HCT116 (cell line): ENCODE measurements around the gene IL6R. TPM values are rescaled to one million over a fixed set of nuclear protein-coding genes. Genes with fewer than 3 reads are reported as not detected.

Source experiments
- ATAC-seq: fragments of 200-7000 bp; cut with Tn5 transposase; 2 replicates; pipeline ENCODE4 v1.9.1; 2020; ENCODE audit warnings: mild to moderate bottlenecking, moderate library complexity
- BruUV-seq: library from RNA; stranded (reverse); fragments of 400-500 nt; replicated peaks from 2 replicates; lab custom pipeline; 2021; lab: Mats Ljungman, UMichigan
- CTCF ChIA-PET: fragments of 300-600 bp; sonication (Branson Sonifier 250); formaldehyde crosslinking; loops from one replicate; lab custom pipeline; 2021; ENCODE audit warnings: antibody characterized with exemption; lab: Charles Lee
- POLR2A ChIA-PET: fragments of 300-600, 350-600 bp; sonication (Branson Sonifier 250); formaldehyde crosslinking; loops from one replicate; lab custom pipeline; 2021; ENCODE audit warnings: antibody characterized with exemption; lab: Charles Lee
- RAD21 ChIA-PET, 2 experiments: fragments of 300-600 bp; sonication (Branson Sonifier 250); formaldehyde crosslinking; loops; one replicate each; lab custom pipeline; 2023; ENCODE audit warnings: low total read pairs in 2 of 2; ENCODE audit not compliant: uncharacterized antibody in 2 of 2, unreplicated experiment in 2 of 2, low non-redundant PET in 1 of 2; lab: Charles Lee
- DNase-seq: peaks from one replicate; pipeline ENCODE4 v3.0.0-alpha.2; 2010; ENCODE audit warnings: low read depth, low spot score
- H2AFZ ChIP-seq: fragments of 200-600 bp; shearing (Covaris generic), sonication (generic); 2 replicates; pipeline ENCODE4 v1.6.1; 2017; ENCODE audit warnings: low read depth, mixed run types, mixed read lengths, antibody characterized with exemption, low read length; ENCODE audit not compliant: poor library complexity, severe bottlenecking
- H3K27ac ChIP-seq: 2 replicates; pipeline ENCODE4 v1.5.1; 2012; ENCODE audit warnings: low read depth, low read length
- H3K27me3 ChIP-seq: fragments of 200-600 bp; sonication (generic); 2 replicates; pipeline ENCODE4 v1.6.1; 2016; ENCODE audit warnings: mixed run types, low read length, mixed read lengths; ENCODE audit not compliant: insufficient read depth
- H3K36me3 ChIP-seq, 2 experiments: fragments of 200-500 bp in 1 of 2; fragments of 200-600 bp in 1 of 2; sonication (Bioruptor generic) in 1 of 2; sonication (generic) in 1 of 2; 2 replicates each; pipeline versions ENCODE4 v1.5.1 to v1.6.1; 2014 to 2016; ENCODE audit warnings: low read length in 2 of 2, inconsistent platforms in 1 of 2, mixed read lengths in 1 of 2, mixed run types in 1 of 2; ENCODE audit not compliant: insufficient read depth in 2 of 2, control insufficient read depth in 1 of 2
- H3K4me1 ChIP-seq, 2 experiments: fragments of 200-600 bp in 1 of 2; sonication (generic) in 1 of 2; 2 replicates each; pipeline versions ENCODE4 v1.5.1 to v1.6.1; 2012 to 2017; ENCODE audit warnings: low read length in 2 of 2, inconsistent platforms in 1 of 2, mild to moderate bottlenecking in 1 of 2, mixed read lengths in 1 of 2, mixed run types in 1 of 2, moderate library complexity in 1 of 2; ENCODE audit not compliant: insufficient read depth in 2 of 2, control insufficient read depth in 1 of 2
- H3K4me2 ChIP-seq: fragments of 200-600 bp; sonication (generic); 2 replicates; pipeline ENCODE4 v1.6.1; 2017; ENCODE audit warnings: mixed run types, low read length, mixed read lengths
- H3K4me3 ChIP-seq, 2 experiments: fragments of 200-600 bp in 1 of 2; sonication (generic) in 1 of 2; replicated peaks in 1 of 2; 2 replicates each; pipeline ENCODE4 v1.5.1; 2011 to 2016; ENCODE audit warnings: low read length in 2 of 2, control low read depth in 1 of 2, low read depth in 1 of 2, mild to moderate bottlenecking in 1 of 2, mixed read lengths in 1 of 2, mixed run types in 1 of 2
- H3K79me2 ChIP-seq: fragments of 200-600 bp; sonication (generic); 2 replicates; pipeline ENCODE4 v1.6.1; 2017; ENCODE audit warnings: mild to moderate bottlenecking, mixed run types, low read length, moderate library complexity, mixed read lengths; ENCODE audit not compliant: insufficient read depth
- H3K9ac ChIP-seq: fragments of 200-600 bp; sonication (generic); 2 replicates; pipeline ENCODE4 v1.6.1; 2016; ENCODE audit warnings: low read length, mixed read lengths
- H3K9me2 ChIP-seq: fragments of 200-600 bp; sonication (generic), shearing (Covaris generic); 2 replicates; pipeline ENCODE4 v1.6.1; 2017; ENCODE audit warnings: mixed run types, mild to moderate bottlenecking, moderate library complexity; ENCODE audit not compliant: insufficient read depth
- H3K9me3 ChIP-seq, 2 experiments: fragments of 200-500 bp in 1 of 2; fragments of 200-600 bp in 1 of 2; sonication (Bioruptor generic) in 1 of 2; sonication (generic) in 1 of 2; 2 replicates each; pipeline ENCODE4 v1.6.1; 2014 to 2017; ENCODE audit warnings: low read length in 2 of 2, mixed read lengths in 2 of 2, inconsistent platforms in 1 of 2, low read depth in 1 of 2, mild to moderate bottlenecking in 1 of 2, mixed run types in 1 of 2, moderate library complexity in 1 of 2; ENCODE audit not compliant: control insufficient read depth in 1 of 2, insufficient read depth in 1 of 2
- H4K20me1 ChIP-seq: fragments of 200-600 bp; sonication (generic), shearing (Covaris generic); 2 replicates; pipeline ENCODE4 v1.6.1; 2017; ENCODE audit warnings: mixed run types, mild to moderate bottlenecking, moderate library complexity; ENCODE audit not compliant: insufficient read depth
- ATF3 ChIP-seq: IDR thresholded peaks from 2 replicates; pipeline ENCODE4 v1.6.1; 2012
- CBX3 ChIP-seq: IDR thresholded peaks from 2 replicates; pipeline ENCODE4 v1.6.1; 2012; ENCODE audit warnings: low read depth
- CEBPB ChIP-seq: IDR thresholded peaks from 2 replicates; pipeline ENCODE4 v1.6.1; 2012; ENCODE audit warnings: low read depth
- EGR1 ChIP-seq: IDR thresholded peaks from 2 replicates; pipeline ENCODE4 v1.6.1; 2012; ENCODE audit warnings: low read depth
- ELF1 ChIP-seq: IDR thresholded peaks from 2 replicates; pipeline ENCODE4 v1.6.1; 2012; ENCODE audit warnings: low read depth, borderline replicate concordance
- EZH2phosphoT487 ChIP-seq: fragments of 200-600 bp; IDR thresholded peaks from 2 replicates; pipeline ENCODE4 v1.6.1; 2018; ENCODE audit warnings: antibody characterized with exemption, borderline replicate concordance
- FOSL1 ChIP-seq: IDR thresholded peaks from 2 replicates; pipeline ENCODE4 v1.6.1; 2012; ENCODE audit warnings: low read depth
- JUND ChIP-seq: IDR thresholded peaks from 2 replicates; pipeline ENCODE4 v1.6.1; 2012
- MAX ChIP-seq: IDR thresholded peaks from 2 replicates; pipeline ENCODE4 v1.6.1; 2012
- POLR2A ChIP-seq: IDR thresholded peaks from 2 replicates; pipeline ENCODE4 v1.7.0; 2011; ENCODE audit warnings: borderline replicate concordance; ENCODE audit not compliant: insufficient read depth, insufficient read length; ENCODE audit errors: extremely low read depth
- POLR2AphosphoS5 ChIP-seq: IDR thresholded peaks from 2 replicates; pipeline ENCODE4 v1.6.1; 2011; ENCODE audit warnings: mild to moderate bottlenecking, low read depth, low read length, moderate library complexity
- RAD21 ChIP-seq: IDR thresholded peaks from 2 replicates; pipeline ENCODE4 v1.6.1; 2012; ENCODE audit warnings: low read depth, mild to moderate bottlenecking
- SIN3A ChIP-seq: IDR thresholded peaks from 2 replicates; pipeline ENCODE4 v1.6.1; 2012; ENCODE audit warnings: low read depth
- SP1 ChIP-seq: IDR thresholded peaks from 2 replicates; pipeline ENCODE4 v1.6.1; 2012; ENCODE audit warnings: low read depth
- TCF7L2 ChIP-seq: IDR thresholded peaks from 2 replicates; pipeline ENCODE4 v1.7.0; 2011; ENCODE audit warnings: borderline replicate concordance, inconsistent platforms; ENCODE audit not compliant: insufficient read depth, insufficient read length; ENCODE audit errors: extremely low read depth
- YY1 ChIP-seq: IDR thresholded peaks from 2 replicates; pipeline ENCODE4 v1.6.1; 2011; ENCODE audit warnings: low read length, low read depth, moderate library complexity, mild to moderate bottlenecking; ENCODE audit not compliant: insufficient replicate concordance; ENCODE audit errors: extremely low read depth
- ZFX ChIP-seq: fragments of 450-650 bp; IDR thresholded peaks from 2 replicates; pipeline ENCODE4 v1.6.1; 2017
- ZNF274 ChIP-seq: fragments of 200-500 bp; sonication (Bioruptor generic); IDR thresholded peaks from 2 replicates; pipeline ENCODE4 v1.6.1; 2014; ENCODE audit warnings: mild to moderate bottlenecking, low read depth, low read length, inconsistent platforms
- intact Hi-C: fragments of 100-400 bp; cut with micrococcal nuclease; formaldehyde crosslinking; loops from 2 replicates; pipeline ENCODE4 v1.10.0; 2022
- total RNA-seq: library from RNA; stranded (reverse); gene quantifications from one replicate; pipeline ENCODE4 v1.2.1, GENCODE V29; 2021; ENCODE audit not compliant: unreplicated experiment
- TF ChIP-seq, protein P1 (sequence below), 3 experiments: fragments of 200-600 bp in 1 of 3; sonication (generic) in 1 of 3; IDR thresholded peaks in 2 of 3; conservative IDR thresholded peaks in 1 of 3; 2 replicates each; pipeline ENCODE4 v1.5.1; 2012 to 2017; ENCODE audit warnings: low read depth in 2 of 3, low read length in 2 of 3, antibody characterized with exemption in 1 of 3, borderline replicate concordance in 1 of 3, control low read depth in 1 of 3, mild to moderate bottlenecking in 1 of 3, mixed read lengths in 1 of 3, mixed run types in 1 of 3, moderate library complexity in 1 of 3; ENCODE audit not compliant: insufficient read depth in 1 of 3
- TF ChIP-seq, protein P2 (sequence below): IDR thresholded peaks from 2 replicates; pipeline ENCODE4 v1.6.1; 2012; ENCODE audit warnings: low read depth

Gene IL6R
- total RNA-seq, 1 experiment from 2014 or later = 6.8 TPM

- peak overlapping the region; percentile 52 for H3K4me2 ChIP-seq
- H3K4me3 ChIP-seq = no peak overlapping the region
- H3K27ac ChIP-seq = peak overlapping the region; percentile 18; the same call in 1 of the 2 replicates
- H3K79me2 ChIP-seq = no peaks in the 10 kb centered on the region
- no peaks in the 10 kb centered on the region for H3K9me3 ChIP-seq
- BruUV-seq = no TSS peak
- no peak overlapping the region for H2AFZ ChIP-seq
- no peak overlapping the region for H3K9ac ChIP-seq
- intact Hi-C loops = loop anchor here (2.0 to 5.0 kb wide), 3 partner anchors 13 to 79 kb away; partner anchors contain the start of gene IL6R
- H3K4me1 ChIP-seq = peaks cover 44 to 61% of the 10 kb centered on the region in 2 experiments
- TF ChIP-seq POLR2AphosphoS5 = no peak
- peak; percentile 31; the same call in 1 of the 2 replicates for TF ChIP-seq SP1
- TF ChIP-seq, protein P1, sequence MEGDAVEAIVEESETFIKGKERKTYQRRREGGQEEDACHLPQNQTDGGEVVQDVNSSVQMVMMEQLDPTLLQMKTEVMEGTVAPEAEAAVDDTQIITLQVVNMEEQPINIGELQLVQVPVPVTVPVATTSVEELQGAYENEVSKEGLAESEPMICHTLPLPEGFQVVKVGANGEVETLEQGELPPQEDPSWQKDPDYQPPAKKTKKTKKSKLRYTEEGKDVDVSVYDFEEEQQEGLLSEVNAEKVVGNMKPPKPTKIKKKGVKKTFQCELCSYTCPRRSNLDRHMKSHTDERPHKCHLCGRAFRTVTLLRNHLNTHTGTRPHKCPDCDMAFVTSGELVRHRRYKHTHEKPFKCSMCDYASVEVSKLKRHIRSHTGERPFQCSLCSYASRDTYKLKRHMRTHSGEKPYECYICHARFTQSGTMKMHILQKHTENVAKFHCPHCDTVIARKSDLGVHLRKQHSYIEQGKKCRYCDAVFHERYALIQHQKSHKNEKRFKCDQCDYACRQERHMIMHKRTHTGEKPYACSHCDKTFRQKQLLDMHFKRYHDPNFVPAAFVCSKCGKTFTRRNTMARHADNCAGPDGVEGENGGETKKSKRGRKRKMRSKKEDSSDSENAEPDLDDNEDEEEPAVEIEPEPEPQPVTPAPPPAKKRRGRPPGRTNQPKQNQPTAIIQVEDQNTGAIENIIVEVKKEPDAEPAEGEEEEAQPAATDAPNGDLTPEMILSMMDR (IDR thresholded peaks at IDR 0.05 in 2 of 3, conservative IDR thresholded peaks at IDR 0.05 in 1 of 3; ENCODE audit: borderline replicate concordance in 1 of 3, insufficient read depth in 1 of 3, low read depth in 2 of 3, low read length in 2 of 3) = no peak
- no peak for TF ChIP-seq ZNF274
- TF ChIP-seq JUND = 0 out of 2 replicates have a peak, but pooled peaks have one; percentile 23
- TF ChIP-seq CEBPB = no peak; the same call in 1 of the 2 replicates
- TF ChIP-seq SIN3A = no peak
- 0 out of 2 replicates have a peak, but pooled peaks have one; percentile 13 for TF ChIP-seq CBX3
- no peak for TF ChIP-seq ATF3
- peak; percentile 28; the same call in 1 of the 2 replicates for TF ChIP-seq FOSL1
- no peak for TF ChIP-seq EGR1
- no peak for TF ChIP-seq RAD21
- TF ChIP-seq TCF7L2 = no peak
- TF ChIP-seq POLR2A = no peak
- TF ChIP-seq EZH2phosphoT487 = no peak
- no peak for TF ChIP-seq YY1
- TF ChIP-seq, protein P2, sequence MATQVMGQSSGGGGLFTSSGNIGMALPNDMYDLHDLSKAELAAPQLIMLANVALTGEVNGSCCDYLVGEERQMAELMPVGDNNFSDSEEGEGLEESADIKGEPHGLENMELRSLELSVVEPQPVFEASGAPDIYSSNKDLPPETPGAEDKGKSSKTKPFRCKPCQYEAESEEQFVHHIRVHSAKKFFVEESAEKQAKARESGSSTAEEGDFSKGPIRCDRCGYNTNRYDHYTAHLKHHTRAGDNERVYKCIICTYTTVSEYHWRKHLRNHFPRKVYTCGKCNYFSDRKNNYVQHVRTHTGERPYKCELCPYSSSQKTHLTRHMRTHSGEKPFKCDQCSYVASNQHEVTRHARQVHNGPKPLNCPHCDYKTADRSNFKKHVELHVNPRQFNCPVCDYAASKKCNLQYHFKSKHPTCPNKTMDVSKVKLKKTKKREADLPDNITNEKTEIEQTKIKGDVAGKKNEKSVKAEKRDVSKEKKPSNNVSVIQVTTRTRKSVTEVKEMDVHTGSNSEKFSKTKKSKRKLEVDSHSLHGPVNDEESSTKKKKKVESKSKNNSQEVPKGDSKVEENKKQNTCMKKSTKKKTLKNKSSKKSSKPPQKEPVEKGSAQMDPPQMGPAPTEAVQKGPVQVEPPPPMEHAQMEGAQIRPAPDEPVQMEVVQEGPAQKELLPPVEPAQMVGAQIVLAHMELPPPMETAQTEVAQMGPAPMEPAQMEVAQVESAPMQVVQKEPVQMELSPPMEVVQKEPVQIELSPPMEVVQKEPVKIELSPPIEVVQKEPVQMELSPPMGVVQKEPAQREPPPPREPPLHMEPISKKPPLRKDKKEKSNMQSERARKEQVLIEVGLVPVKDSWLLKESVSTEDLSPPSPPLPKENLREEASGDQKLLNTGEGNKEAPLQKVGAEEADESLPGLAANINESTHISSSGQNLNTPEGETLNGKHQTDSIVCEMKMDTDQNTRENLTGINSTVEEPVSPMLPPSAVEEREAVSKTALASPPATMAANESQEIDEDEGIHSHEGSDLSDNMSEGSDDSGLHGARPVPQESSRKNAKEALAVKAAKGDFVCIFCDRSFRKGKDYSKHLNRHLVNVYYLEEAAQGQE = no peak
- no peak for TF ChIP-seq ELF1
- no peak for TF ChIP-seq ZFX
- peak; percentile 56 for TF ChIP-seq MAX
- ChIA-PET CTCF (interaction anchor here (1.5 kb wide), 1 partner anchor 10 kb away, joined by 3 read pairs; no protein-coding TSS in a partner anchor), RAD21 (no interaction called here), POLR2A (interaction anchor here (0.7 kb wide), 1 partner anchor 445 kb away, joined by 4 read pairs; no protein-coding TSS in a partner anchor)
- ATAC-seq = peak; percentile 37; the same call in 1 of the 2 replicates
- no peaks in the 10 kb centered on the region for H3K36me3 ChIP-seq
- DNase-seq = no peak
- H3K9me2 ChIP-seq = no peaks in the 10 kb centered on the region
- no peaks in the 10 kb centered on the region for H3K27me3 ChIP-seq
- H4K20me1 ChIP-seq = no peaks in the 10 kb centered on the region
Observed at GRCh38 chr1:154431586-154432373, 26.6 kb downstream of the IL6R start.
